ENCODE data around the gene PRCC.
"Not testable (repeated sequence)": the region's sequence is repeated elsewhere in the genome, so short reads cannot be mapped to it uniquely, and the experiment has no call there.

The PRCC gene

DNA sequence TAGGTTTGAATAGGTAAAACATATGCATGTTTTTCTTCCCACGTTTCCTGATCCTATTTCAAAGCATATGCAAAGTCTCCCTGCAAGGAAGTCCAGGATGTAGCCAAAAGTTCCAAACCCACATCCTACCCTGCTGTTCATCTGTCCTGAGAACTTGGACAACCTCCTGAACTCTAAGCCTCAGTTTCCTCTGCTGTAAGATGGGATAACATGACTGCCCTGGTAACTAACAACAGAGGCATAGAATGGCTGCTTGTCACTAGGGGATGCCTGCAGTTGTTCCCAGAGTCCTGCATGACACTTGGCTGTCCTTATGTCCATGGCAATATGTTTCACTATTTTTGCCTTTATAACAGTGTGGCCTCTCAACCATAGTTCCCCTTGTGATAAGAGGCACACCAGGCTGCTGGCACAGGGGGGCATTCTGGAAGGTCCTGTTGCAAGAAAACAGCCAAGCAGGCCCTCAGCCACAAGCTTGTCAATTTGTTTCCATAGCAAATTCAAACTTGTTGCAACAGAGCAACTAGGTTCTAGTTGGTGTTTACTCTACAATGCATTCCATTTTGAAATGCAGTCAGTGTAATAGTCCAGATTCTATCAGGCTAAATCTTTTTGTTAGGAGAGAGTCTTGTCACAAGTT lies 14.4 kb upstream of the PRCC start:
- H3K9me3 ChIP-seq (ENCODE audit: insufficient read depth, low read depth, low read length) = no peaks in the 10 kb centered on the region
- peak overlapping the region; percentile 82 for H3K4me3 ChIP-seq (ENCODE audit: low read length)
- no peak overlapping the region for H3K27ac ChIP-seq (ENCODE audit: low read length)
- H3K4me1 ChIP-seq (ENCODE audit: insufficient read depth, low read length) = peaks cover 31% of the 10 kb centered on the region
- H3K9ac ChIP-seq (ENCODE audit: low read depth, low read length) = peak overlapping the region; percentile 95; the same call in 1 of the 2 replicates
- peaks cover 6% of the 10 kb centered on the region for H3K36me3 ChIP-seq (ENCODE audit: insufficient read depth, low read depth, low read length)
- no peaks in the 10 kb centered on the region for H3K27me3 ChIP-seq (ENCODE audit: insufficient read depth, low read length)

DNA sequence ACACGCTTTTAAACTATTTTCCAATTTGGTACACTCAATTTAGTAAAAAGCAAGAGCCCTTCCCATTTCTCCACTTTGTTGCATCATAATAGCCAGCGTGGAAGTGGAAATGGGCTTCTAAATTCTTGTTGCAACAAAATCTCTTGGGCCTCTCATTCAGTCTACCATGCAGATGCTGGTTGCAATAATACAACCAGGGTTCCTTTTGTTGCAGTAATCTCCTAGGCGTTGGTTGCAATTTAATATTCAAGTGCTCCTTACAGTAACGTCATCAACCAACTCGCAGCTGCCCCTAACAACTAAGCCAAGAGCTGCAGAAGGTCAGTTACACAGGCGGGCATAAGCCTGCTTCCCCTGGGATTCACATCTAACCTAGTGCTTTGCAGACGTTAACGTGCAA lies 13.1 kb upstream of the PRCC start:
- no peak overlapping the region for H3K27ac ChIP-seq (ENCODE audit: low read length)
- H3K4me1 ChIP-seq (ENCODE audit: insufficient read depth, low read length) = peaks cover 19% of the 10 kb centered on the region
- H3K9me3 ChIP-seq (ENCODE audit: insufficient read depth, low read depth, low read length) = no peaks in the 10 kb centered on the region
- H3K9ac ChIP-seq (ENCODE audit: low read depth, low read length) = no peak overlapping the region
- H3K27me3 ChIP-seq (ENCODE audit: insufficient read depth, low read length) = no peaks in the 10 kb centered on the region
- no peak overlapping the region for H3K4me3 ChIP-seq (ENCODE audit: low read length)
- peaks cover 6% of the 10 kb centered on the region for H3K36me3 ChIP-seq (ENCODE audit: insufficient read depth, low read depth, low read length)

DNA sequence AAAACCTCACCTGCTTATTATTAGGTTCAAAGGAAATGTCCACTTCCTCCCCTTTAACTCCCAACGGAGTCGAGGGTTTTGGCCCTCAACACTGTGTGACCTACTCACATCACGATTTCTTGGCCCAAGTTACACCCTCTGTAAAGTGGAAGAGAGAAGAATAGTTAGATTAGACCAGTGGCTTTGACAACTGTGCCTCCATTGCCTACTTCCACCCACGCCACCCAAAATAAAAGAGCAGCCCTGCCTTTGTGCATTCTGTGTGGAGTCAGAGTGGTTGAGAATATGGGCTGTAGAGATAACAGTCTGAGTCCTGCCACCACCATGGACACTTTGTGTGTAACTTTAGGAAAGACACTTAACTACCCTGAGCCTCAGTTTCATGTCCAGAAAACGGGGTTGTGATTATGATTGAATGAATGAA lies 11.8 kb upstream of the PRCC start:
- H3K4me1 ChIP-seq (ENCODE audit: insufficient read depth, low read length) = peaks cover 8% of the 10 kb centered on the region
- no peaks in the 10 kb centered on the region for H3K36me3 ChIP-seq (ENCODE audit: insufficient read depth, low read depth, low read length)
- H3K4me3 ChIP-seq (ENCODE audit: low read length) = no peak overlapping the region
- H3K27me3 ChIP-seq (ENCODE audit: insufficient read depth, low read length) = no peaks in the 10 kb centered on the region
- H3K9me3 ChIP-seq (ENCODE audit: insufficient read depth, low read depth, low read length) = no peaks in the 10 kb centered on the region
- H3K27ac ChIP-seq (ENCODE audit: low read length) = no peak overlapping the region
- no peak overlapping the region for H3K9ac ChIP-seq (ENCODE audit: low read depth, low read length)

DNA sequence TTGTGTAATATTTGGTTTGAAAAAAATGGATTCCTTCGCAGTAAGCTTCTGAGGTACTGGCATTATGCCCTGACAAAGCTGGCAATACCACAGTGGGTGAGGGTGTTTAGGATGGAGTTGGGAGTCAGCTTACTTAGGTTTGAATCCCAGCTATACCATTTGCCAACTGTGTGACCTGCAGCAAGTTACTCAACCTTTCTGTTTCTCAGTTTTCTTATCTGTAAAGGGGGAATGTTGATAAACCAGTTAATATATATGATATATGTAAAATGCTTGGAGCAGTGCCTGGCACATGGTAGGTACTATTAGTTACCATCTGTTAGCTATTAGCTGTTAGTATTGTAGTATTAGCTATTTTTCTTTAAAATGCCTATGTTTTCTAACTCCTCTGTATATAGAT lies 11.0 kb upstream of the PRCC start:
- Histone ChIP-seq H3K27ac (ENCODE audit: low read length) (no peak overlapping the region), H3K27me3 (ENCODE audit: insufficient read depth, low read length) (no peaks in the 10 kb centered on the region), H3K9ac (ENCODE audit: low read depth, low read length) (no peak overlapping the region)

DNA sequence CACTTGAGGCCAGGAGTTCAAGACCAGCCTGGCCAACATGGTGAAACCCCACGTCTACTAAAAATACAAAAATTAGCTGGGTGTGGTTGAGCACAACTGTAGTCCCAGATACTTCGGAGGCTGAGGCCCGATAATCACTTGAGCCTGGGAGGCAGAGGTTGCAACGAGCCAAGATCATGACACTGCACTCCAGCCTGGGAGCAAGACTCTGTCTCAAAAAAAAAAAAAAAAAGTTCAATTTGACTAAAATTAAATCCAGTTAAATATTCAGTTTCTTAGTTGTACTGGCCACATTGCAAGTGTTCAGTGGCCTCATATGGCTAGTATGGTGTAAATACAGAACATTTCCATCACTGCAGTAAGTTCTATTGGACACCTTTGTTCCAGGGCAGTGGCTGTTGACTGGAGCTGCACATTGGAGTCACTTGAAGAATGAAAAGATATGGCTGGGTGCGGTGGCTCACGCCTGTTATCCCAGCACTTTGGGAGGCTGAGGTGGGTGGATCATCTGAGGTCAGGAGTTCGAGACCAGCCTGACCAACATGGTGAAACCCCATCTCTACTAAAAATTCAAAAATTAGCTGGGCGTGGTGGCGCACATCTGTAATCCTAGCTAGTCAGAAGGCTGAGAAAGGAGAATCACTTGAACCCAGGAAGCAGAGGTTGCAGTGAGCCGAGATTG lies 9.6 kb upstream of the PRCC start:
- not testable (repeated sequence) for H3K4me3 ChIP-seq (ENCODE audit: low read length); H3K27ac ChIP-seq (ENCODE audit: low read length); H3K4me1 ChIP-seq (ENCODE audit: insufficient read depth, low read length); H3K9ac ChIP-seq (ENCODE audit: low read depth, low read length); H3K36me3 ChIP-seq (ENCODE audit: insufficient read depth, low read depth, low read length); H3K9me3 ChIP-seq (ENCODE audit: insufficient read depth, low read depth, low read length); H3K27me3 ChIP-seq (ENCODE audit: insufficient read depth, low read length)

More for the DNA sequence above, 11.0 kb upstream of the PRCC start:
- Histone ChIP-seq H3K36me3 (ENCODE audit: insufficient read depth, low read depth, low read length) (no peaks in the 10 kb centered on the region), H3K4me3 (ENCODE audit: low read length) (no peak overlapping the region), H3K4me1 (ENCODE audit: insufficient read depth, low read length) (peaks cover 8% of the 10 kb centered on the region), H3K9me3 (ENCODE audit: insufficient read depth, low read depth, low read length) (no peaks in the 10 kb centered on the region)

DNA sequence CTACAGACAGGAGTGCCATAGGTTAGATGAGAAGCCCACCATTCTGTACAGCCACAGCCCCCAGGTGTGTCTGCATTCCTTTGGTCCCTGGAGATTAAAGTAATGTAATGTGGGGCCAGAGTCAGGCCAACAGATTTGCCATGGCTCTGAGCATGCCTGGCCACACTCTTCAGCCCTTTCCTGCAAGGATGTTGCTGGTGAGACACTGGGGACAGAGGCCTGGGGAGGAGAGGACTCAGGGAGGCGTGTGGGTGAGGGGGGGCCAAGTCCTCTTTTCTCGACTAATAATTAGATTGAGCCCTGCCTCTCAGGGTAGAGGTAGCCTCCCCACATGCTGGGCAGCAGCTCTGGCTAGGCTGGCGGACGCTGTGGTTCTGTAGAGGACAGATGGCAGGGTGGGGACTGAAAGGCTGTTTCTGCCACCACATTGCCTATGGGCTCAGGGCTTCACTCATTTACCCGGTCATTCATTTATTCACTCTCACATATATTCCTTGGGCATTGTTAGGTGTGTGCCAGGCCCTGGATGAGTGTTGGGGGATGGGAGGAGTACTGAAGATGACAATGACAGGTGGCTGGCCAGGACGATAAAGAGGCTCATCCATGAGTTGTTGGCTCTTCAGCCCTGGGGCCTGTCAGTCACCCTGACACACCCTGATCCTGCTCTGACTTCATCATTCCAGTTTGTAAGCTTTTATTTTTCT lies 7.1 kb upstream of the PRCC start:
- Histone ChIP-seq H3K27me3 (ENCODE audit: insufficient read depth, low read length) (no peaks in the 10 kb centered on the region), H3K9ac (ENCODE audit: low read depth, low read length) (no peak overlapping the region)

DNA sequence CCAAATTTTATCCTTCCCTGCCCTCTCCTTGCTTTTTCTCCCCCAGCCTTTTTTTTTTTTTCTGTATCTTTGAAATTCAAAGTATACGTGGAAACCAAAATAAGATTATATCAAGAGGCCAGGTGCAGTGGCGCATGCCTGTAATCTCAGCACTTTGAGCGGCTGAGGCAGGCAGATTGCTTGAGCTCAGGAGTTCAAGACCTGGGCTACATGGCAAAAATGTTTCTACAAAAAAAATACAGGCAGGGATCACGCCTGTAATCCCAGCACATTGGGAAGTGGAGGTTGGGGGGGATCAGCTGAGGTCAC lies 6.6 kb upstream of the PRCC start:
- H3K36me3 ChIP-seq (ENCODE audit: insufficient read depth, low read depth, low read length) = no peaks in the 10 kb centered on the region
- no peak overlapping the region for H3K9ac ChIP-seq (ENCODE audit: low read depth, low read length)
- no peaks in the 10 kb centered on the region; the same call in 1 of the 2 replicates for H3K4me1 ChIP-seq (ENCODE audit: insufficient read depth, low read length)
- H3K27ac ChIP-seq (ENCODE audit: low read length) = no peak overlapping the region
- no peak overlapping the region for H3K4me3 ChIP-seq (ENCODE audit: low read length)
- H3K27me3 ChIP-seq (ENCODE audit: insufficient read depth, low read length) = no peaks in the 10 kb centered on the region
- no peaks in the 10 kb centered on the region for H3K9me3 ChIP-seq (ENCODE audit: insufficient read depth, low read depth, low read length)

More for the DNA sequence above, 7.1 kb upstream of the PRCC start:
- Histone ChIP-seq H3K4me1 (ENCODE audit: insufficient read depth, low read length) (no peaks in the 10 kb centered on the region), H3K27ac (ENCODE audit: low read length) (no peak overlapping the region), H3K9me3 (ENCODE audit: insufficient read depth, low read depth, low read length) (no peaks in the 10 kb centered on the region), H3K36me3 (ENCODE audit: insufficient read depth, low read depth, low read length) (no peaks in the 10 kb centered on the region), H3K4me3 (ENCODE audit: low read length) (no peak overlapping the region)

DNA sequence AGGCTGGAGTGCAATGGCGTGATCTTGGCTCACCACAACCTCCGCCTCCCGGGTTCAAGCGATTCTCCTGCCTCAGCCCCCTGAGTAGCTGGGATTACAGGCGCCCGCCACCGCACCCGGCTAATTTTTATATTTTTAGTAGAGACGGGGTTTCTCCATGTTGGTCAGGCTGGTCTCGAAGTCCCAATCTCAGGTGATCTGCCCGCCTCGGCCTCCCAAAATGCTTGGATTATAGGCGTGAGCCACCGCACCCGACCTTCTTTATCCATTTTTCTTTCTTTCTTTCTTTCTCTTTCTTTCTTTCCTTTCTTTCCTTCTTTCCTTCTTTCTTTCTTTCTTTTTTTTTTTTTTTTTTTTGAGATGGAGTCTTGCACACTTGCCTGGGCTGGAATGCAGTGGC lies 2.2 kb upstream of the PRCC start:
- peaks cover 15% of the 10 kb centered on the region; the same call in 1 of the 2 replicates for H3K4me1 ChIP-seq (ENCODE audit: insufficient read depth, low read length)
- not testable (repeated sequence) for H3K9ac ChIP-seq (ENCODE audit: low read depth, low read length); H3K9me3 ChIP-seq (ENCODE audit: insufficient read depth, low read depth, low read length); H3K4me3 ChIP-seq (ENCODE audit: low read length); H3K36me3 ChIP-seq (ENCODE audit: insufficient read depth, low read depth, low read length); H3K27me3 ChIP-seq (ENCODE audit: insufficient read depth, low read length); H3K27ac ChIP-seq (ENCODE audit: low read length)

DNA sequence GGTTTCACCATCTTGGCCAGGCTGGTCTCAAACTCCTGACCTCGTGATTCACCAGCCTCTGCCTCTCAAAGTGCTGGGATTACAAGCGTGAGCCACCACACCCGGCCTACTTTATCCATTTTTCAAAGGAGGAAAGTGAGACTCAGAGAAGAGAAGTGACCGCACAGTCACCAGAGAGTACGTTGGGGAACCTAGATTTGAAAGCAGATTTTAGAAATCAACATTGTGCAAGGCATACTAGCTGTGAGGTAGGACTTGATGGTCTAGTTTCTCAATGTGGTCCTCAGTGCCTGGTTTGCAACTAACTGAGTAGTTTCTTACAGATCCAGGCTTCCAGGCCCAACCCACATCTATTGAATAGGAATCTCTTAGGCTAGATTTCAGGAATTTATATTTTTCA lies 1.7 kb upstream of the PRCC start:
- Histone ChIP-seq H3K9ac (ENCODE audit: low read depth, low read length) (no peak overlapping the region; the same call in 1 of the 2 replicates), H3K4me3 (ENCODE audit: low read length) (no peak overlapping the region), H3K9me3 (ENCODE audit: insufficient read depth, low read depth, low read length) (no peaks in the 10 kb centered on the region)

DNA sequence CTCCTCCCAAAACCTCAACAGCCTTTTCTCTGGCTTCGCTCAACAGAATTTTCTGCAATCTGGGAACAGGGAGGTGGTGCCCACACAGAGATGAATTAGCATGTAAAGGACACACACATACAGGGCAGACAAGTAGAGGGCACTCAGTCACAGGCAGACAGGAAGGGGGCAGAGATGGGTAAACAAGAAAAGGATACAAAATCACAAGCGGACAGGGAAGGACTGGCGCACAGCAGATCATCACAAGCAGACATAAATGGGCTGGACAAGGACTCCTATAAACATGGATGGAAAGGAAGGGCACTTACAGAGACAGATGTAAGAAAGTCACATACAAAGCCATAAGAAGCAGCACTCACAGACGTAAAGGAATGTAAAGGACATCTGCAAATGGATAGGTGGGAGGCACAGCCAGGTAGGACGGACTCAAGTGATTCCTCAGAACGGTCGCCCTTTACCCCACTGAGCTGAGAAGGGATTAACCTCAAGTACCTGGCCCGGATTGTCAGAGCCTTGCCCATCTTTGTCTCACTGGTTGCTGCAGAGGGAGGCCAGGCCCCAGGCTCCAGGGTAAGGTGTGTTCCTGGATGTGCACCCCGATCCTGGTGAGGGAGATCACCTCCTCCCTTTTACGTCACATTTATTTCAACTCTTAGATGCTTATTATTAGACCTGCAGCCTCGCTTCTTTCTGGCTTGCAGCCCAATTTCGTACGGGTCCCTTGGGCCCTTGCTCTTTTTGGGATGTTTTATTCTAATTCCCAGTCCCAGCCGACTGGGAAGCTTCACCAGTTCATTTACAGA lies 836 bp upstream of the PRCC start:
- Histone ChIP-seq H3K27me3 (ENCODE audit: insufficient read depth, low read length) (no peaks in the 10 kb centered on the region), H3K9me3 (ENCODE audit: insufficient read depth, low read depth, low read length) (no peaks in the 10 kb centered on the region), H3K9ac (ENCODE audit: low read depth, low read length) (peak overlapping the region; percentile 87), H3K36me3 (ENCODE audit: insufficient read depth, low read depth, low read length) (peaks cover 11% of the 10 kb centered on the region), H3K4me1 (ENCODE audit: insufficient read depth, low read length) (peaks cover 15% of the 10 kb centered on the region; the same call in 1 of the 2 replicates), H3K4me3 (ENCODE audit: low read length) (peak overlapping the region; percentile 97), H3K27ac (ENCODE audit: low read length) (peak overlapping the region; percentile 77)

More for the DNA sequence above, 1.7 kb upstream of the PRCC start:
- Histone ChIP-seq H3K4me1 (ENCODE audit: insufficient read depth, low read length) (peaks cover 15% of the 10 kb centered on the region; the same call in 1 of the 2 replicates), H3K27ac (ENCODE audit: low read length) (no peak overlapping the region), H3K36me3 (ENCODE audit: insufficient read depth, low read depth, low read length) (peaks cover 3% of the 10 kb centered on the region; the same call in 1 of the 2 replicates), H3K27me3 (ENCODE audit: insufficient read depth, low read length) (no peaks in the 10 kb centered on the region)

DNA sequence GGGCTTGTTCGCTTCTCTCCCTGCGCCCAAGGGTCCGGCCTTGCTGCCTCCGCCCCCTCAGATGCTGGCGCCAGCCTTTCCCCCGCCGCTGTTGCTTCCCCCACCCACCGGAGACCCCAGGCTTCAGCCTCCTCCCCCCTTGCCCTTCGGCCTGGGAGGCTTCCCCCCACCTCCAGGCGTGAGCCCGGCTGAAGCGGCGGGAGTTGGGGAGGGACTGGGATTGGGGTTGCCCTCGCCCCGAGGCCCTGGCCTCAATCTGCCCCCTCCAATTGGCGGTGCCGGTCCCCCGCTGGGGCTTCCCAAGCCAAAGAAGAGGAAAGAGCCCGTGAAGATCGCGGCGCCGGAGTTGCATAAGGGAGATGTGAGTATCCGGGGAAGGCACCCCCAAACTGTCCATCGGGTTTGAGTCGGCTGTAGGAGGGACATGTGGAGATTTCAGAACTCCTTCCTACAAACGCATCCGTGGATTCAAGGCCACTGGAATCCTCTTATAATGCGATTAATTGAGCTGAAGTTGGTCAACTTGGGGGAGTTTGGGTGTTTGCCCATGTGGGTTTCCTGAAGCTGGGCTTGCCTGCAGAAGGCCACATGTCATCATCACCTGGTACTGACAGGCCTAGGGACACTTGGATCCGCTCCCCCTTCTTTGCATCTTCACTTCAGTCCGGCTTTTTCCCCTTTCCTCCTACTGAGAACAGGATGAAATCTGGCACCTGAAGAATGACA lies 707 bp downstream of the PRCC start:
- H3K9ac ChIP-seq (ENCODE audit: low read depth, low read length) = peak overlapping the region; percentile 93
- H3K9me3 ChIP-seq (ENCODE audit: insufficient read depth, low read depth, low read length) = no peaks in the 10 kb centered on the region
- peaks cover 23% of the 10 kb centered on the region for H3K36me3 ChIP-seq (ENCODE audit: insufficient read depth, low read depth, low read length)
- peak overlapping the region; percentile 97 for H3K4me3 ChIP-seq (ENCODE audit: low read length)
- H3K27me3 ChIP-seq (ENCODE audit: insufficient read depth, low read length) = no peaks in the 10 kb centered on the region
- peaks cover 15% of the 10 kb centered on the region; the same call in 1 of the 2 replicates for H3K4me1 ChIP-seq (ENCODE audit: insufficient read depth, low read length)
- no peak overlapping the region for H3K27ac ChIP-seq (ENCODE audit: low read length)

Data from iPS-20b (cell line).